HG03354 (cell line): ENCODE measurements around the gene KISS1.

Experiments used
- ATAC-seq: cut with Tn5 transposase; IDR thresholded peaks from one replicate; pipeline ENCODE4 v1.9.1; 2021; ENCODE audit warnings: mild to moderate bottlenecking; ENCODE audit not compliant: unreplicated experiment, poor library complexity, severe bottlenecking

Gene KISS1

DNA sequence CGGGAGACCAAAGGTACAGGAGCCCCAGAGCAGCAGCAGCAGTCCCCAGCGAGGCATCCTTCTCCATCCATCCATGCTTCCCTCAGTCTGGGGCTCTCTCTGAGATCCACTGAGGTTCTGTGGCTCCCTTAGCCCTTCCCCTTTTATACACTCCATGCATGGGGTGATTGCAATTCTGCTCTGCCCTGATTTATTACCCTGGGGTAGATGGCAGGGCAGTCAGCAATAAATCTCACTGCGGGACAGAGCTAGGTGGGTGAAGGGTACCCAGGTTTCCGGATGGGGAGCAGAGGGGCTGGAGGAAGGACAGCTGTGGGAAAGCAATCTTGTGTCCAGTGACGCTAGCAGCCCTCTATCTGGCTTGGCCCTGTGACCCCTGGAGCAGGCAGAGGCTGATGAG lies 30.1 kb downstream of the KISS1 start, which contains the start of gene REN:
REN (minus strand) TSS at position 119 of the 400 bp plus-strand sequence; CDS start at position 75, 44 bp downstream.
- no peak for ATAC-seq

DNA sequence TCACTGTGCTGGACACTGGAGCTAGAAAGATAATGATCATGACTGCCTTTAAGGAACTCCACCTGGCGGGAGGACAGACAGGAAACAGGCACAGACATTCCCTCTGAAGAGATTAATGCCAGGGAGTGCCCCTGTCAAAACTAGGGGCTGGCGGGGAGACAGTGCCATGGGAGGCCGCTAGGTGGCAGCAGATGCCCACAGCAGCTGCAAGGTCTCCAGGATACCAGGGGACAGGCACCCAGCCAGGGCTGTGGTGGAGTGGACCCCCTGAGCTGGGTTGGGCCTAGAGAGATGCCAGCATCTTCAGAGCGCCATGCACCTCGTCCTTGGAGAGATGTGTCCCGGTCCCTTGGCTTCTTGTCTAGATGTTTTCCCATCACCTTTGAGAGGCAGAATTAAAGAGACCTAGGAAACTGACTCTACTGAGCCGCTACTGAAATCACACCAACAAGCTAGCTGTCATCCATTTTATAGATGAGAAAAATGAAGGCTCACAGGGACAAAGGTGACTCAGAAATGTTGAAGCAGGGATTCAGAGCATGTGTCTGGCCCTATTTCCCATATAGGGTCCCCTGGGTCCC lies 33.7 kb downstream of the KISS1 start:
- ATAC-seq, result peak; percentile 68

DNA sequence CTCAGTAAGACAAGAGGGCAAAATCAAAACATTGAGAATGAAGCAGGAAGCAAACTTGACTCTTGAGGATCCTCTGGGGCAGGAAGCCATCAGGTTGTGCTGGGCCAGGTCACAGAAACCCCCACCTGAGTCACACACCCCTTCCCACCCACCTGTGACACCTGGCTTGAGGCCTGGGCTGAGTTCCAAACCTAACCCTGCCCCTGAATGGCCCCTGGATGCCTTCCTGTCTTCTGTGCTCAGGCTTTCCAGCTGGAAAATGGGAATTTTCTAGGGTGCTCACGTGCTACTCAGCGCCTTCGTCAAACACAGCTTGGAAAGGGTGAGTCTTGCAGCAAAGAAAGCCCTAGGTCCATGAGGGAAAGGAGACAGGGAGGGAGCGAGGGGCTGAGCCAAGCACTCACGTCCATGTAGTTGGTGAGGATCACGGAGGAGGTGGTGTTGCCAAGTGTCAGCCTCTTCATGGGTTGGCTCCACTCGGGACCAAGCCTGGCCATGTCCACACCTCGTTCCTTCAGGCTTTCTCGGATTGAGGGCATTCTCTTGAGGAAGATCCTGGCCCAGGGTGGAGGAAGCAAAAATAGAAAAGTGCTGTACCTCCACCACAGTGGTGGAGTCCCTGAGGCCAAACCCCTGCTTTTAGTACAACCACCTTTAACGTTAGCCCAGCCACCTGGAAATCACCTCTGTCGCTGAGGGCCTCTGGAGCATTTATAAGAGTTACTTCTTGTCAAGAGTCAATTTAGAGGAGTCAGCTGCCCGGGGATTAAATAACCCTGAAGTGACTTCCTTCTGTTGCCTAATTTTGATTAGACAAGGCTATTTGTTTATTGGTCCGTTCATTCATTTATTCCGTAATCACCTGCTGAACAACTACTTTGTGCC lies 34.4 kb downstream of the KISS1 start:
- ATAC-seq, result no peak

DNA sequence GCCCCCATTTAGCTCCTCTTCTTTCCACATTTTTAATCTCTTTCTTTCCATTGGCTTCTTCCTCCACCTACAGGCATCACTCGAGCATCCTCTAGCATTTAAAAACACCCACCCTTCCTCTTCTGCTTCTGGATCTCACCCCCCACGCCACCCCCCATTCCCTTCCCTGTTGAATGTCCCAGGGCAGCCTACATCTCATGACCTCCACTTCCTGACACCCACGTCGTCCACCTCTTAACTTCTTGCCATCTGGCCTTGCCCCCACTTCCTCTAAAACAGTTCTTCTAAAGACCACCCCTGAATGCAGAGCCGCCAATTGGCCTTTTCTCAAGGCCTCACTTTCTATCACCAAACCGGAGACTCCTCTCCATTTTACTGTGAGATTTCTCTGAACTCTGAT lies 38.3 kb downstream of the KISS1 start:
- no peak for ATAC-seq

DNA sequence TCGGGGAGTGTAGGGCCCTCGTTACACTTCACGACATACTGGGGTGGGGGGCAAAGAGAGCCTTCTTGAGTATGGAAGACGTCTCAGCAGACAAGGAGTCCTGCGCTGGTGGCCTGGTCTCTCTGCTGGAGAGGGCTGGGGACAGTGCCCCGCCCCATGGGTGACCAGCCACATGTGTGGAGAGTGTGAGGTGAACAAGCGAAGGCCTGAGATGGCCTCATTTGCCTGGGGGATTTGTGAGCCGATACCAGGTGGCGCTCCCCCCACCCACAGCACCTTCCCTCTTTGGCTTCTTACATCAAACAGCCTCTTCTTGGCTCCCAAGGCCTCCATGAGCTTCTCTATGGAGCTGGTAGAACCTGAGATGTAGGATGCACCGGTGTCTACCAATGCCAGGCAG lies 40.4 kb downstream of the KISS1 start:
- ATAC-seq, result no peak

DNA sequence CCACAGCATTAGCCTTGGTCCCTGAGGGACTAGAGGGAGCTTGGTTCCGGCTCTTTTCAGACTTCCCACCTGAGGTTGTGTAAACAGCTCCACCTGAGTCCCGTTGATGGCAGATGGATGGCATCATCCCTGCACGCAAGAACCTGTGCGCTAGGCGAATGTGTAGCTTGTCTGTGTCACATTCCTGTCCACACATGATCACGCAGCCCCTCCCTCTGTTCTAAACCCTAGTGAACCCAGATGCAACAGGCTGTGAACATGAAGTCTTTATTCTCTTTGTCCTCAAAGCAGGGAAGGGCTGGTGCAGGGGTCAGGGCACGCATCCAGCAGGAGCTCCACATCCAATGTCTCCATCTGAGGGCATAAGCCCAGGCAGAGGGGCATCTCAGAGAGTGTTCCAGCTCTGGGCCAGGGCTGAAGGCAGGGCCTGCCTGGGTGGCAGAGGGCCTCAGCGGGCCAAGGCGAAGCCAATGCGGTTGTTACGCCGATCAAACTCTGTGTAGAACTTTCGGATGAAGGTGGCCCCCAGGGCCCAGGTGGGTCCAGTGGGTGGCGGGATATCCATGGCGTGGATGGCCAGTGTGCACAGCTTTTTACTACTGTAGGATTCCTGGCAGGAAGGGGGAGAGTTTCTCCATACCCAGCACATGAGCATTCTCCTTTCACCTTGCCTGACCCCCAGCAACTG lies 41.6 kb downstream of the KISS1 start:
- ATAC-seq, result no peak

DNA sequence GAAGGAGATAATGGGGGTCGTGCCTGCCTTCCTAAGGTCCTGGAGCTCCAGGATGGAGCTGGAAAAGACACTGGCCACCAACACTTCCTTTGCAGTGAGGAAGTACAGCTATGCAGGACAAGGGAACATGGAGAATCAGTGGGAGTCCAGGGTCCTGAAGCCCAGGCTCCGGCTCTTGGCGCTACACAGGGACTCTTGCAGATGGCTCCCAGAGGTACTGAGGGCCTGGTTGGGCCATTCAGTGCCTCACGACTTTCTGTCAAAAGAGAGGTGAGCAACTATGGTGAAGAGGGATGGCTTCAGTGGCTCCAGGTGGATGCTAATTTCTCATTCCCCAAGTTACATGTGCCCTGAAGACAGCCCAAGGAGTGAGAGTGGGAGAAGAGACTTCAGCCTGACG lies 42.6 kb downstream of the KISS1 start:
- ATAC-seq, result no peak

DNA sequence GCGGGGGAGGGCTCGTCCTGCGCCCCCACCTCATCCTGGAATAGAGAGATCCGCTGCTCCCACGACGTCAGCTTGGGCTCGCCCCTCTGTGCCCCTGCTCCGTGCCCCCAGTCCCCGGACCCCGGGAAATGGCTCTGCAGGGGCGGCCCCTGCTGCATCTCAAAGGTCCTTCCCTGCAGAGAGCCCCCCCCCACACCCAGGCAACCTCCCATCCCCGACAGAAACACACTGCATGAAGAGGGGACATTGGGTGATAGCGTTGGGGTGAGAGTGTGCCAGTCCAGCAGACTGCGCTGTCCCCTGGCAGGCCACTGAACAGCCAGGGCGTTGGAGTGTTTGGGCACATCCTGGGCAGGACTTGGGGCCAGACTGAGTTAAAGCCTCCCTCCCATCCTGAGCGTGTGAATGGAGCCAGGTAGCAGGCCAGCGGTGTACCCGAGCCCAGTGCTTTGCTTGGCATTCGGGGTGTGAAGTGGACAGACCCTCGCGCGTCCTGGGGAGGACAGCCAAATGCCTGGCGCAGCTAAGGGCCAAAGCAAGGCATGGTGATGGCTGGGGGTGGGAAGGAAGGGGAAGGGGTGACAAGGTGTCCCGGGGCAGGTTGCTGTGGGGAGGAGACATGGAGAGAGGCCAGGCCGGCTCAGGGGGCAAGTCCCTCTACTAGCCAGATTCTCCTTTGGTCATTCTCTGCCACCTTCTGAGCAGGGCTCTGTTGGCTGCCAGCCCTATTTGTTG lies 43.8 kb downstream of the KISS1 start:
- ATAC-seq, result no peak

DNA sequence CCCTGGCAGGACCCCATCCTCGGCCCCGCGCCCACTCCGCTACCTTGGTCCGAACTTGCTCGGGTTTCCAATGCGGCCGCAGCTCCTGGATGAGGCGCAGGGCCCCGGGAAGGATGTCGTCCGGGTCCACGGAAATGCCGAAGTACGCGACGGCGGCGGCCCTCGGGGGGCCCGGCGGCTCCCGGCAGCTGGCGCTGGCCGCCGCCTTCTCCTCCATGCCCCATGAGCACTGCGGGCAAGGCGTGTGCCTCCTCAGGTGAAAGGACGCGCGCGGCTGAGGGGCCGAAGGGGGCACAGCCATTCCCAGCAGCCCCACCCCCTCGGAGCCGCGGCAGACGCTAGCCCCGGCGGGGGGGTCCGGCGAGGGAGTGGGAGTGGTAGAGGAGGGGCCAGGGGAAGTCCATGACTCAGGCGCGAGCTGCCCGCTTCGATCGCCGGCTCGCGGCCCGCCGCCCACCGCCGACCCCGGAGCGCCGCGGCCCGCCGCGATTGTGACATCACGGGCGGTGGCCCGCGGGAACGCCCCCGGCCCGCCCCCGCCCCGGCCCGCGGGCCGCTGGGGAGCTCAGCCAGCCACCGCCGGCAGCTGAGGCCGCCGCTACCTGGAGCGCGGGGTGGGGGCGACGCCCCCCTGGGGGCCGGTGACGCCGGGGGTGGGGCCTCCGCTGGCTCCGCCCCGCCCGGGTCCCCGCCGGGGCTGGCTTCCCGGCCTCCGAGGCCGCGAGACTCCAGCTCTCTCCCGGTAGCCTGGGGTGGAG lies 44.6 kb downstream of the KISS1 start, which contains the start of gene ETNK2:
ETNK2 (minus strand) TSS at position 493 of the 758 bp plus-strand sequence; CDS start at position 301, 192 bp downstream.
- ATAC-seq, result no peak

DNA sequence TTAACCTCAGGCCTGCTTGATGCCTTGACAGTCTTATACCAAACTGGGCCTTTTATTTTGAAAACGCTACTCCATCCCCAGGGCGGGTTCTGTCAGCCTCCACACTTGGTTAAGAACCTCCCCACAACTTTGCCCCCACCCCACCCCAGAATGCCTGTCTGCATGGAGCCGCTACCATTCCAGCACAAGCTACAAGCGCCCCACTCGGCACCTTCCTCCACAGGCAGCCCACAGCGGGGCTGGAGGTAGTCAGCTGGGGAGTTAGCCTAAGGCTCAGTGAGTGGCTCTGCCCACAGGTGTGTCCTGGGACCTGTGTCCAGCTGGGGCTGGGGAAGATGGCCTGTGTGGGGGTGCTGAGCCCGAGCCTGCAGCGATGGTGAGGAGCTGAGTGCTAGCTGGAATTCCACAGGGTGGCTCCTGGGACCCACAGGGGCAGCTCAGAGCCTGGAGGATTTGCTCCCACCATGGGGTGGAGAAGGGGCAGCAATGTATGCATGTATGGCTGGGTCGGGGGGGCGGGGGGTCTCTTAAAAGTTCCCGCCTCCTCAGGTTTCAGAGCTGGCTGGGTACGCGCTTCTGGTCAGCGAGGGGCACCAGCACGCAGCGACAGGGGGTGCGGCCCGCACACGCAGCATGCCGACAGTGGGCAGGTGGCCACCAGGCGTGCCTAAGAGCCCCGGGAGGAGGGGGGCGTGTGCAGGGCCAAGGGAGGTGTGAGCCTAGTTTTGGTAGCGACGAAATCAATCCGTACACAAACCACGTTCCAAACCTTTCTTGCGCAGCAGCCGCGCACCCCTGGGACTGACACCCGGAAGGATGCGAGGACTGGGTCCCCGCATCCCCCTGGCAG lies 45.4 kb downstream of the KISS1 start:
- ATAC-seq, result no peak

DNA sequence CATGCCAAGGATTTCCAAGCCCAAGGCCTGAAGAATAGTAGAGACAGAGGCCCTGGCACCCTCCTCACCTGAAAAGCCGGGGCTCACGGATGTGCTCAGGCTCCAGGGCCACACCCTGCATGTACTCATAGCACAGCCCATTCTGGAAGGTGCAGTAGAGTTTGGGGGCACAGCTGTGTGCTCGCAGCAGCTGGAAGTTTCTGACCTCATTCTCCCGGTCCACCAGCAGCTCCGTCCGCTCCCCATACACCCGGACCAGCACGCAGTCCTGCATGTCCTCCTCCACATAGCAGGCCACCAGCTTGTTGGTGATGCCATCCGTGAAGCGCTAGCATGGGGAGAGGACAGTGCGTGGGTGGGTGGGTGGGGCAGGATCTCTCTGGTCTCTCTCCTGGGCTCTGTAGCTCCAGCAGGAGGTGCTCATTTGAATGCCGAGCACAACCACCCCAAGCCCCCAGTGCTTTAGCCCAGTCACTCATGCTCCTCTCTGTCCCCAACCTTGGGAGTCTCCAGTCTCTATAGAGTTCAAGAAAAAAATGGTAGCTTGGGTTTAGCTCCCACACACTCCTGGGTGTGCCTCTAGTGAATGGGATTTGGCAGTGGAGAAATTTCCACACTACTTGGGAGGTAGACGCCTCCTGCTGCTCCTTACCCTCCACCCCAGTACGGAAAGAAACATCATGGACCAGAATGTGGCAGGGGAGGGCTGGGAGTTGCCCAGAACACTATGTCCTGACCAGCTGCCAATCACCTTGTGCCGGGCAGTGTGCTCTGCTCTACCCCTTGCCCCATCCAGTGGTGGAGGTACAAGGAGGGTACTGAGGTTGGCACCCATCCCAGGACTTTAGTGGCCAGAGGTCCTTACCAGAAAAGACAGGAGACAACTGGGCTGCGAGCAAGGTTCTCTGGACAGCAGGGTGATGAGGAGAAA lies 46.4 kb downstream of the KISS1 start:
- ATAC-seq, result no peak

DNA sequence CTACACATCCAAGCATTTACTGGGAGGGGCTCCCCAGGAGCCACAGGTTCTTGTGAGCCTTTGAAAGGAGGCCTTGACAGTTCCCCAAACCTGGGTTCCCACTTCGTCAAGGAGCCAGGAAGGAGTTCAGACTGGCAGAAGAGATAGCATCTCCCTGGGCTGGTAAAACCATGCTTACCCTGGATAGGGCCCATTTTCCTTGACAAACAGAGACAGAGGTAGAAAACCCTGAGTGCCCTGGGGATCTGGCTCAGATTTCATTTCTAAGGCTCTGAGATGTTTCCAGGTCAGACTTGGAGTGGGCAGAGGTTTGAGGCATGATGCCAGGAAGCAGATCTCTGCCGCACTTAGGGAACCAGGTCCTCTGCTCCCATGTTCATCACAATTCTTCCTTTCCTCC lies 47.2 kb downstream of the KISS1 start:
- ATAC-seq, result no peak

DNA sequence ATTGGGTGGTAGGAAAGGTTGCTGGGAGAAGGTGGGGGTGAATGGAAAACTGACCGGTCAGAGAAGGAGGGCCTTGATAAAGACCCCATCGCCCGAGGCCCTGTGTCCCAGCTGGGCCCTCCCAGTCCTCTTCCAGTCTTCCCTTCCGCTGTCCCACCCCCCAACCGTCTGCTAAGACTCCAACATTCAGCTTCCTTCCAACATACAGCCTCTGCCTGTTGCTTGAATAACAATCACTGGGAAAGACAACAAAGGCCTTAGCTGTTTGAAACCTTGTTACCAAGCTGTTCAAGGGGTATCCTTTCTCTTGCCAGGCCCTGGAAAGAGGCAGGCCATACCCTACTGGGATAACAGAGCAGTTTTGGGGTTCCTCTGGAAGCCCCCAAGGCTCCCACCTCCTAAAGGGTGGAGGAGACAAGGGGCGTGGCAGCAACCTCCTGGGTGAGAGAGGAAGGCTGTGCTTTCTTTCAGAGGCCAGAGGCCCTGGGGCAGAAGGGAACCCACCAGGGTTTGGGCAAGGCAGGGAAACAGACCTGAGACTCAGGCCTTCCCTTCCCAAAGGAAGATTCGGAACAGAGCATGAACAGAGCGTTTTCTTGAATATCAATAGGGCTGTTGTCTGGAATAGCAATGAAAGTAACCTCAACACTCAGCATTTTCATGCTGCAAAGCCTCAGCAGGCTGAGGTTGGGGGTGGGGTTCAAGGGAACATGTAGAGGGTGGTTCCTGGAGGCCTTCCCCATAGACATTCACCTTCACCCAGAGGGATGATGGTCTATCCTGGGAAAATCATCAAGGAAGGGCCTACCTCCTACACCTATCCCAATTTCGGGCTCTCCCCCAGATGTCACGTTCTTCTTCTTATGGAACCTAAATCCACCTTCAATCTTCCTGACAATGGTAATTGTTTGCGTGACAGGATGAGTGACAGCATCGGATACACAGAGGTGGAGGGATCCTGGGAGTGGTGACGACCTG lies 48.6 kb downstream of the KISS1 start:
- no peak for ATAC-seq

DNA sequence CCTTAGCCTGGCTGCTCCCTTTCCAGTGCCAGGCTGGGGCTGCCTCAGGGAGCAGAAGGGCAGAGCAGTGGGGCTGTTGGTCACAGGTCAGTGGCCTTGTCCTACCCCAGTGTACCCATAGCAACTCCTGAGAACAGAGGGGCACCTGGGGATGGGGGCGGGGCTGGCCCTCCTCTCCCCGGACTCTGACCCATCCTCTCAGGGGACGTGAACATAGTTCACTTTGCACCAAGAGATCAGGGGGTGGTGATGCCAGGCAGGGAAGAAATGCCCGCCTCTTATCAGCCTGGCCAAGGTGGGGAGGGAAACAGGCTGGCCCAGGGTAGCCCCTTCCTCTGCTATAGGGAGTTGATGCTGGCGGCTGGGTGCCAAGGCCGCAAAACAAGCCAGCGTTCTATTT lies 49.3 kb downstream of the KISS1 start:
- no peak for ATAC-seq

DNA sequence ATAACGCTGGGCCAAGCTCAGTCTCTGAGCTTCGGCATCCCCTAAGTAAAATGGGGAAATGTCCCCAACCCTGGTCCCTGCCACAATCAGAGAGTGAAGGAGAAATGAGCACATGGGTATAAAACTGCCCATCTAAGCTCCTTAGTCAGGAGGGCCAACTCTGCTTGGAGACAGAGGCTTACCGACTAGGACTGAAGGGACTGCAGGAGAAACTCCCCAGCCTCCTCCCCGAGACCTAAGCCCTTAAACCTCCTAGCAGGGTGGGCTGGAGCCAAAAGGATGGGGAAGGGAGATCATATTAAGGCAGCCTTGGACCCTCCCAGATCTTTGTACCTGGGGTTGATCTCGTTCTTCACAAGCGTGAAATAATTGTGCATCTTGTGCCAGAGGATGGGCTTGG lies 50.0 kb downstream of the KISS1 start:
- no peak for ATAC-seq

DNA sequence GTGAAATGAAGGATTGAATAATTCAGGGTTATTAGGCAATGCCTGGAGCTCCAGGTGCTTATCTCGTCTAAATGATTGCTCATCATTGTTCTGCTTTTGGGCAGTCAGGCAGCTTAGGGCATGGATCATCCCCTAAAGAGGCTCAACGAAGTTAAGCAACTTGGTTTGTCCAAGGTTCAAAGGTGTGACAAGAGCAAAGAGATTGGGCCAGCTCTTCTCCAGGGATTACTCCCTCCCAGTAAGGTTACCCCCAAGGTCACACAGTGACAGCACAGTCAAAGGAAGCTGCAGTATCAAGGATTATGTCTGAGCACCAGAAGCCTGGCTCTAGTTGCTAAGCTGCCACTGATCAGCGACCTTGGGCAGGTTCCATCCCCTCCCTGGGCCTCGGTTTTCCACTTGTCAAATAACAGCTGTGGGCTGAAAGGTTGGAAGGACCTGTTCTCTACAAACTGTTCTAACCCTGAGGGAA lies 51.2 kb downstream of the KISS1 start:
- no peak for ATAC-seq
